ENCODE results near the gene SNX20.

Gene SNX20

DNA sequence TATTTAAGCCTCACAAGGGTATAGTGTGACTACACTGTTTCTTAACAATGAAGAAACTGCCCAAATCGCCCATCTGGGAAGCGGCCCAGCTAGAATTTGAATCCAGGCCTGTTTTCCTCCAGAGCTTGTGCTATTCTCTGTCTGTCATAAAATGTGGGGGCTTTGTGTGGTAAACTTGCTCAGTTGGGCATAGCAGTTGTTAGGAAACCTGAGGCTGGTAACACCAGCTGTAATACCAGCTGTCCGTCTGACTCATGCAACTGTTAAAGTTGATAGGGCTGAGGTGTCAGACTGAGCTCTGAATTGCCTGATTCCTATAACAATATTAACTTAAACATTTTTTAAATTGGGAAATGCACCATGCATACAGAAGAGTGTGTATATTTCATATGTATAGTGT, 21.6 kb upstream of the SNX20 start:
- no peak for DNase-seq

GRCh38 chr16:50699326-50700159, 18.4 kb upstream of the SNX20 start:
- DNase-seq, result peak; percentile 69 to 75

DNA sequence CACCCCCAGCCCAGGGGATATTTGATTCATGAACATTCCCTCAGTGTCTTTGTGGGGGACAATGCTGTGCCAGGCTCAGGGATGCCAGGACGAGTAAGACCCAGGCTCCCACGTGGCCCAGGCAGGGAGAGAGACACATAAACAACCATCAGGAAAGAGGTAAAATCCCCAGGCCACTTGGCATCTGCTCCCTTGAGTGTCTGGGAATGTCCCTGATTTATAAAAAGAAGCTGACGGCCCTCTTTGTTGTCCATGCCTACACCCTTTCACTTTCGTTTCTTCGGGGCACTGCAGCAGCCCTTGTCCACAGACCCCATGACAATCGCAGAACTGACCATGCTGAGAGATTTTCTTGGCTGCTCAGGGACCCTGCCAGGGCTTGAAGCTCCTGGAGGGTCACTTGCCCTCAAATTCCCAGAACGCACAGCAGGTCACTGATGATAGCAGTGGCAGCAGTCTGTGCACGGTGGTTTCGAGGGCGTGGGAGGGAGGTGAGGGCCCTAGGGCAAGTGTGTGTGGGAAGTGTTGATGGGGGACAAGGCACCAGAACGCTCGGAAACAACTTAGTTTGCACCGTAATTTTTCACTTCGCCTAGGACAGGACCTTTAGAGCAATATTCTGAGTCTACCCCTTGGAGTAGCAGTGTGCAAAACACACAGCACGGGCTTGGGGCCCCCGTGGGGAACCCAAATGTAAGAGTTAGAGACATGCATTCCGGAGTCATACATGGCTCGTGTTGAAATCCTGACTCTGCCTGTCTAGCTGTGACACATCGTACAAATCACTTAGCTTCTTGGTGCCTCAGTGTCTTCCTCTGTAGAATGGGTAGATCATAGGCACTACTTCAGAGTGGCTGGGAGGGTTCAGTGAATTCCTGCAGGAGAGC, 17.0 kb upstream of the SNX20 start:
- DNase-seq, result peak; percentile 49 to 66

- no peak for DNase-seq
These were observed 16.3 kb upstream of the SNX20 start for GRCh38 chr16:50697421-50697715.

DNA sequence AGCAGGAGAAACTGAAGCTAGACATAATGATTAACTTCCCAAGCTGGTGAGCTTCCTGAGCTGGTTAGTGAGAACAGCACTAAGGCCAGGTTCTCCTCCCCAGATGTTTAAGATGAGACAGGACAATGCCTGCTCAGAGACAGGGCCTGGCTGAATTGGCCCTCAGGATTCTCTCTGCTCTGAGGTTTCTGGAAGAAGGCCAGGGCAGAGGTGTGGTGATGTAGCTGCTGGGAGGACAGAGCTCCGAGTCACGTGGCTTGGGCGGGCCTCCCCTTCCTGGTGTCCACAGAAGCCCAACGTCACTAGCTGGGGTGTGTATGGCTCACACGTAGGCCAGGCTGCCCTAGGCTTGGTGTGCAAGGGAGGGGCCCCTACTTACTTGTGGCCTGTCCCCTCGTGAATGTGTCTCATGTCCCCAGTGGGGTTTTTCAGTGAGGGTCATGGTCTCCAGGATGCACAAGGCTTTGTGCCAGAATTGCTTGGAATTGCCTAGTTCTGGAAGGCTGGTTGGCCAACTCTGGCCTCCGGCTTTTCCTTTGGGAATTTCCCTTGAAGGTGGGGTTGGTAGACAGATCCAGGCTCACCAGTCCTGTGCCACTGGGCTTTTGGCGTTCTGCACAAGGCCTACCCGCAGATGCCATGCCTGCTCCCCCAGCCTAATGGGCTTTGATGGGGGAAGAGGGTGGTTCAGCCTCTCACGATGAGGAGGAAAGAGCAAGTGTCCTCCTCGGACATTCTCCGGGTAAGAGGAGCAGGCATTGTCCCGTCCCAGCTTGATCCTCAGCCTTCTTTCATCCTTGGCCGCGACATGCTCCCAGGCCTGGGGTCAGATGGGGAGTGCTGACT, 15.7 kb upstream of the SNX20 start:
- peak; percentile 37 to 59 for DNase-seq

DNA sequence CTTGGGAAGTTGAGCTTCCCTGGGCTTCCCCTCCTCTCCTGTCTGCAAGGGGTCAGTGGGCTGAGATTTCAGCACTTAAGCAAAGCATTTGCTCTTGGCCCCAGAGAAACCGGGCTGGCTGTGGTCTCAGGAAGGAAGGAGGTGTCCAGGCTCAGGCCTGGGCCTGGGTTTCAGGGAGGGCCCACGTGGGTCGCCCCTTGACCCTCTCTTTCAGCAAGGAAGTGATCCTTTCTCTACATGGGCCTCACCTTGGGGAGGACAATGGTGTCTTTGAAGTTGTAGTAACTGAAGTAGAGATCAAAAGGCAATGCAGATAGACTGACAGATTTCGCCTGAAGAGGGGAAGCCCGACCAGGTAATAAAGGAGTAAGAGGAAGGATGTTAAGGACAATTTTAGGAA, 15.0 kb upstream of the SNX20 start:
- no peak for DNase-seq

DNA sequence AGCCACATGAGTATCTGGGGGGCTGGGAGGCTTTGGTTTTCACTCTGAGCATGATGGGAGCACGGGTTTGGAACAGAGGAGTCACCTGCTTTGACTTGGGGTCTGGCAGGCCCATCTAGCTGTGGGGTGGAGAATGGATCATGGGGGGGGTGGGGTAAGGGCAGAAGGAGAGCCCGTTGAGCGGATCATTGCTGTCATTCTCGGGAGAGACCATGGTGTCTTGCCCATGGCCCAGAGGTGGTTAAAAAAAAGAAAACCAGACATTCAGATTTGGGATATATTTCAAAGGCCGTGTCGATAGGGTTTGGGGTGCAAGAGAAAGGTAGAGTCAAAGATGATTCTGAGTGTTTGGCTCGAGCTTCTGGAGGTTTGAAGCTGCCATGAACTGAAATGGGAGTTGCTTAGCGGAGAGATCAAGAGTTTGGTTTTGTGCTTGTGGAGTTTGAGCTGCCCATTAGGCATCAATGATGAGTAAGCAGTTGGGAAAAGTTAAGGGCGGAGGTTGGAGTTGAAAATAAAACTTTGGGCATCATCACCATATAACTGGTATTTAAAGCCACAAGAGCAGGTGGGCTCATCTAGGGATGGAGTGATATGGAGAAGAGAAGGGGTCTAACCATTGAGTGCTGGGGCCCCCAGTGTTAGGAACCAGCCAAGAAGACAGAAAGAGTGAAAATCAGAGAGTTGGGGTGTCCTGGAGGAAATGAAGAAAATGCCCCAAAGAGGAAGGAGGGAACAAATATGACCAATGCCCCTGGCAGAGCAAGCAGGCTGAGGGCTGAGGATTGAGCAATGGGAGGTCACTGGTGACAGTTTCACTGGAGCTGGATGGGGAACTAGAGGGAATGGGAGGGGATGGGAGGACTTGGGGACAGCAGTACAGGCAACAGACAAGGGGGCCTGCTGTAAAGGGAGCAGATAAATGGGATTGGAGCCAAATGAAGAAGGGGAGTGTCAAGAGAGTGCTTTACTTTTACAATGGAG, 14.2 kb upstream of the SNX20 start:
- DNase-seq, result no peak

DNA sequence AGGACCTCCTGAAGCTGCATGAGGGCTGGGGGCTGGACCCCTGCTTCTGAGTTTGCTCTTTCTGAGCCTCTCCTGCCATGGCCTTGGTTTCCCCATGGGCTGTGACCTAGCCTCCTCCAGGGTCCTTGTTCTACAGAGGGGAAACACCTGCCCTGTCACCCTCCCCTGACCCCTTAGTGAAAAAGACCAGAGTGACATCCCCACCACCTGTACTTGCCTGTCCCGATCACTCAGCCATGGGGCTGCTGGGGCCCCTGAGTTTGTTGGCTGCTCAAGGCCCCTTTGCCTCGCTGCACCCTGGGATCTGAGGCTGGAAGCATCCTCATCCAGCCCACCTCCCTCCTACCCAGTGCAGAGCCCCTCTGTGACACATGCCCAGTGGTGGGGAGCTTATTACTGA, 13.1 kb upstream of the SNX20 start:
- DNase-seq, result no peak

DNA sequence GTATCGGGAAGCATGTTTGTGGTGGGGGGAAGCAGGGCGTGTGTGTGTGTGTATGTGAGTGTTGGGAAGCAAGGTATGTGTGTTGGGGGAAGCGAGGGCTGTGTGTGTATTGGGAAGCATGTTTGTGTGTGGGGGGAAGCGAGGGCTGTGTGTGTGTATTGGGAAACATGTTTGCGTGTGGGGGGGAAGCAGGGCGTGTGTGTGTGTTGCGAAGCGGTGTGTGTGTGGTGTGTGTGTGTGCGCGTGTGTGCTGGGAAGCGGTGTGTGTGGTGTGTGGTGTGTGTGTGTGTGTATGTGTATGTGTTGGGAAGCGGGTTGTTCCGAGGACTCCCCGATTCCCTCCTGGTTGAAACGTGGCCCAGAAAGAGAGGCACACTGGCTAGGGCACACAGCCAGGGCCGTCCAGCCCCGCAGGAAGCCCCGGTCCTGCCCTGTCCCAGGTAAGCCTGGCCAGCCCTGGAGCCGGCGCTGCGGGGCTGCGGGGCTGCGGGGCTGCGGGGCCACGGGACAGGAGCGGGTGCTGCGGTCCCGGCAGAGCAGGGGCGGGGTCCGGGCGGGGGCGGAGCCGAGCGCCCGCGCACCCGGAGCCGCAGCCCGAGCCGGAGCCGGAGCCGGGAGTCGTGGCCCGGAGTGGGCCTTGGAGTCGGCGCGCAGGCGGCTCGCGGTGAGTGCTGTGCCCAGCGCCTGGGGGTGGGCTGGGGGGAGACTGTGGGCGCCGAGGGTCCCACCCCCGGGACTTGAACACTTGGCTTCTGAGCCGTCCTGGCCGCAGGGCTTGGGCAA, 12.1 kb upstream of the SNX20 start, which contains the start of gene NOD2:
Gene NOD2 (plus strand): TSS at position 608 of the 783 bp plus-strand sequence. CDS start 5,890 bp downstream, outside the sequence.
- no peak for DNase-seq

- no peak for DNase-seq
These were observed 11.5 kb upstream of the SNX20 start for GRCh38 chr16:50692644-50692998.

- no peak for DNase-seq
These were observed 9.1 kb upstream of the SNX20 start for GRCh38 chr16:50690177-50690576.

DNA sequence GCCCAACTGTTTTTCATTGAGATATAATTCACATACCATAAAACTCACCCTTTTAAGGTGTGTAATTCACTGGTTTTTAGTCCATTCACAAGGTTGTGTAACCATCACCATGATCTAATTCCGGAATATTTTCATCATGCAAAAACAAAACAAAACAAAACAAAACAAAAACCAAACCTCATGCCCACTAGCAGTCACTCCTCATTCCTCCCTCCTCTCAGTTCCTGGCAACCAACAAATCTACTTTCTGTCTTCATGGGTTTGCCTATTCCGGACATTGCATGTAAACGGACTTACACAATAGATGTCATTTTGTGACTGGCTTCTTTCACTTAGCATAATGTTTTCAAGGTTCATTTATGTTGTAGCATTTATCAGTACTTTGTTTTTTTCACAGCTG, 7.8 kb upstream of the SNX20 start:
- DNase-seq, result no peak

DNA sequence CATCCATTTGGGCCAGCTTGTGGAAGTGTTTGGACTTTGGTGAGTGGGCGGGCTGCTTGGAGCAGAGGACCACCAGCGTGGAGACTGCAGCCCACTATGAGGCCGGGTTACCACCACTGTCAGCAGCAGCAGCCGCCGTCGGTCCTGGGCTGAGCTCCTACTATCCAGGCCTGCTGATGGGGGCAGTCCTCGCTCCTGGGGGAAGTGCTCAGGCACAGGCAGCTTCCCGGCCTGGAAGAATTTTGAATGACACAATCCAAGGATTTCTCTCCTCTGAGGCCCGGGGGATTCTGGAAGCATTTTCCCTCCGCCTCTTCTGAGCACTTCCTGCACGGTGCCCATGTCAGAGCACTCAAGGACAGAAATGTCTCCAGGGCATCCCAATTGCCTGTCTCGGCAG, 7.0 kb upstream of the SNX20 start:
- no peak for DNase-seq

GRCh38 chr16:50685462-50686063, 4.5 kb upstream of the SNX20 start:
- no peak for DNase-seq

DNA sequence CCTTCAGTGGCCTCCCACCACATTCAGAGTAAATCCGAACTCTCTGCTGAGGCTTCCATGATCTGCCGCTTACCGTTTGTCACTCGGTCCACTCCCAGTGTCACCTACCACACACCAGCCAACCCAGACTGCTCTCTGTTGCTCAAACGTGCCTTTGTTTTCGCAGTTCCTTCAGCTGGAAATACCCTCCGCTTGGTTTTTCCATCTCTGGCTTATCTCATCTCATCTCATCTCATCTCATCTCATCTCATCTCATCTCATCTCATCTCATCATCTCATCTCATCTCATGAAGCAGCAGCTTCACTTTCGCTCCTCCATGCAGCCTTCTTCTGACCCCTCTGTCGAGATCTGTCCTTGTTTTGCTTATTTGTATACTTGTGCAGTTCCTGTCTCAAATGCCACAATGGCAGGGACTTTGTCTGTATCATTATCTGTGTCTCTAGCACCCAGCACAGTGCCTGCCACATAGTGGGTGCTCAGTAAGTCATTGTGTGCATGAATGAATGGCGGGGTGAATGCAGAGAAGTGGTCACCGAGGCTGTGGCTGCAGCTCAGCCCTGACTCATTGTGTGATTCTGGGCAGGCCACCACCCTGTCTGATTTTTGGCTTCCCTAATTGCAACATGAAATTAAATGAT, 3.8 kb upstream of the SNX20 start:
- DNase-seq, result peak in 1 of 2 donors; percentile 43

DNA sequence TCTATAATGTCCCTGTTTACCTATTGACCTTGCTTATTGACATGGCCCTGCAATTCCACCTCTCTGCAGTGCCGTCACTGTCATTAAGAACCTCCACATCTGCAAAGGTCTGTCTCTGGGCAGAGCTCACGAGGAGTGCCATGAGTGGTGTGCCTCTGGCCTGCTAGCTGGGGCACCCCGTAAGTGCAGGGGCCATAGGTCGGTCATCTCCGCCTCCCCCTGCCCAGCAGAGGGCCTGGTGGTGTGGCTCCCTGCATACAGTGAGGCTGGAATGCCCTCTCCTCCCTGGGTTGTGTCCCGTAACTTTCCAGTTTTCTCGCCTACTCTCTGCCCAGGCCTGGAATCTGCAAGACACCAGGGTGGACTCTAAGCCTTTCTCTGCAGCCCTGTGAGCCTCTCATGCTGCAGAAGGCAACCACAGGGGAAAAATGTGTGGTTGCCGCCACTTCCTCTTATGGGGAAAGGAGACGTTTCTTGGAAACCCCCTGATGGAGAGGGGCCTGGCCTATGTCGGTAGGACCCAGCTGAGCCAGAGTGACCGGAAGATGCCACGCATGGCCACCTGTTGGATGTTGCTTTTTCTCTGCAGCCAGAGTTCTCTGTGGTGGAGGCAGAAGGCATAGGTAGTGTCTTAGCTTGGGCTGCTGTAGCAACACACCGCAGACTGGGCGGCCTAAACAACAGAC, 2.7 kb upstream of the SNX20 start:
- peak; percentile 38 to 58 for DNase-seq

GRCh38 chr16:50680556-50680893, 587 bp downstream of the SNX20 start:
- DNase-seq, result no peak

GRCh38 chr16:50679676-50680555, 1.2 kb downstream of the SNX20 start:
- DNase-seq, result no peak

- no peak for DNase-seq
These were observed 1.8 kb downstream of the SNX20 start for GRCh38 chr16:50679266-50679665.
